Endothelial cell of umbilical vein (primary cell): Measurements from ENCODE around the gene EEF1AKMT3. TPM values are rescaled to one million over a fixed set of nuclear protein-coding genes. Genes with fewer than 3 reads are reported as not detected.

ENCODE experiments used
- BruUV-seq: library from RNA; stranded (reverse); fragments of 400-500 nt; replicated peaks from 2 replicates; lab custom pipeline; 2021; lab: Mats Ljungman, UMichigan
- CTCF ChIA-PET: fragments of 300-600, 350-600 bp; sonication (Branson Sonifier 250); formaldehyde crosslinking; loops from one replicate; lab custom pipeline; 2021; ENCODE audit warnings: antibody characterized with exemption, inconsistent platforms; lab: Charles Lee
- POLR2A ChIA-PET: fragments of 300-600, 350-600 bp; sonication (Branson Sonifier 250); formaldehyde crosslinking; loops from one replicate; lab custom pipeline; 2021; ENCODE audit warnings: antibody characterized with exemption, inconsistent platforms; lab: Charles Lee
- DNase-seq: peaks from one replicate; pipeline ENCODE4 v3.0.0-alpha.2; 2011; ENCODE audit warnings: low read depth, low spot score
- FAIRE-seq: peaks from 2 replicates; lab custom pipeline; 2011; peaks lifted over from hg19 to GRCh38; lab: Jason Lieb, UNC
- H2AFZ ChIP-seq: 2 replicates; pipeline ENCODE4 v1.6.0; 2012; ENCODE audit warnings: low read depth, low read length, control low read depth, inconsistent platforms
- H3K27ac ChIP-seq: 2 replicates; pipeline ENCODE4 v1.5.1; 2011; ENCODE audit warnings: low read depth, mild to moderate bottlenecking, control low read depth, low read length, moderate library complexity; ENCODE audit not compliant: insufficient read depth
- H3K27me3 ChIP-seq, 2 experiments: 2 replicates each; pipeline versions ENCODE4 v1.6.0 to v1.6.1; 2011; ENCODE audit warnings: low read length in 2 of 2, mixed read lengths in 1 of 2; ENCODE audit not compliant: control insufficient read depth in 2 of 2, insufficient read depth in 2 of 2
- H3K36me3 ChIP-seq, 2 experiments: 2 replicates in 1 of 2; 3 replicates in 1 of 2; pipeline ENCODE4 v1.5.1; 2011; ENCODE audit warnings: low read length in 2 of 2, mild to moderate bottlenecking in 1 of 2, moderate library complexity in 1 of 2; ENCODE audit not compliant: control insufficient read depth in 2 of 2, insufficient read depth in 2 of 2; ENCODE audit errors: extremely low read depth in 1 of 2
- H3K4me1 ChIP-seq: 3 replicates; pipeline ENCODE4 v1.5.1; 2011; ENCODE audit warnings: mild to moderate bottlenecking, low read length; ENCODE audit not compliant: control insufficient read depth, insufficient read depth; ENCODE audit errors: extremely low read depth
- H3K4me2 ChIP-seq: 2 replicates; pipeline ENCODE4 v1.6.1; 2011; ENCODE audit warnings: low read length, control low read depth, mixed read lengths; ENCODE audit not compliant: insufficient read depth
- H3K4me3 ChIP-seq, 3 experiments: fragments of 200-600 bp in 1 of 3; sonication (generic), shearing (Covaris generic) in 1 of 3; replicated peaks in 1 of 3; 2 replicates each; pipeline ENCODE4 v1.5.1; 2011 to 2016; ENCODE audit warnings: control low read depth in 3 of 3, low read length in 3 of 3, mild to moderate bottlenecking in 2 of 3, inconsistent platforms in 1 of 3, low read depth in 1 of 3, moderate library complexity in 1 of 3; ENCODE audit not compliant: insufficient read depth in 1 of 3
- H3K79me2 ChIP-seq: 2 replicates; pipeline ENCODE4 v1.6.0; 2012; ENCODE audit warnings: low read length, inconsistent platforms; ENCODE audit not compliant: control insufficient read depth, insufficient read depth
- H3K9ac ChIP-seq: replicated peaks from 2 replicates; pipeline ENCODE3; 2011; ENCODE audit warnings: low read length, control low read depth; ENCODE audit not compliant: insufficient read depth; ENCODE audit errors: extremely low read depth
- H3K9me1 ChIP-seq: replicated peaks from 3 replicates; pipeline ENCODE4 v1.6.0; 2011; ENCODE audit warnings: mild to moderate bottlenecking, low read length; ENCODE audit not compliant: control insufficient read depth, insufficient read depth; ENCODE audit errors: extremely low read depth
- H3K9me3 ChIP-seq: replicated peaks from 2 replicates; pipeline ENCODE4 v1.5.1; 2012; ENCODE audit warnings: low read length, inconsistent platforms; ENCODE audit not compliant: control insufficient read depth, insufficient read depth
- H4K20me1 ChIP-seq: replicated peaks from 2 replicates; pipeline ENCODE3; 2011; ENCODE audit warnings: mild to moderate bottlenecking, low read length; ENCODE audit not compliant: control insufficient read depth, insufficient read depth; ENCODE audit errors: extremely low read depth
- EZH2 ChIP-seq: IDR thresholded peaks from 2 replicates; pipeline ENCODE4 v1.6.1; 2012; ENCODE audit warnings: borderline replicate concordance, low read depth, mild to moderate bottlenecking, moderate library complexity, low read length, inconsistent platforms; ENCODE audit not compliant: severe bottlenecking
- FOS ChIP-seq: IDR thresholded peaks from 2 replicates; pipeline ENCODE4 v1.6.1; 2011; ENCODE audit warnings: mild to moderate bottlenecking, low read length, moderate library complexity, borderline replicate concordance; ENCODE audit not compliant: insufficient read depth
- GATA2 ChIP-seq: IDR thresholded peaks from 2 replicates; pipeline ENCODE4 v1.7.0; 2011; ENCODE audit warnings: low read depth, mild to moderate bottlenecking, moderate library complexity, mixed read lengths, low read length; ENCODE audit not compliant: insufficient read length, insufficient read depth
- JUN ChIP-seq: IDR thresholded peaks from 2 replicates; pipeline ENCODE4 v1.6.1; 2011; ENCODE audit warnings: borderline replicate concordance, low read depth; ENCODE audit not compliant: insufficient read length, insufficient read depth
- MYC ChIP-seq: IDR thresholded peaks from one replicate; pipeline ENCODE4 v1.6.1; 2011; ENCODE audit warnings: mild to moderate bottlenecking, low read depth, low read length
- POLR2A ChIP-seq: IDR thresholded peaks from 2 replicates; pipeline ENCODE4 v1.6.1; 2012; ENCODE audit warnings: low read depth, mild to moderate bottlenecking, control low read depth, low read length
- POLR2AphosphoS5 ChIP-seq: IDR thresholded peaks from 2 replicates; pipeline ENCODE4 v1.6.1; 2012; ENCODE audit warnings: low read depth, mild to moderate bottlenecking, control low read depth, low read length, moderate library complexity; ENCODE audit not compliant: insufficient read depth
- dilution Hi-C: fragments of 300-500 bp; cut with MboI; formaldehyde crosslinking; loops from one replicate; pipeline ENCODE4 v1.15.0; 2019; ENCODE audit warnings: low sequenced_read_pairs; ENCODE audit not compliant: extremely low pct_ligation_motif_present
- intact Hi-C: fragments of 100-400 bp; cut with micrococcal nuclease; formaldehyde crosslinking; loops from one replicate; pipeline ENCODE4 v1.10.0; 2022
- polyA plus RNA-seq, 4 experiments: library from polyadenylated mRNA; depleted of rRNA in 3 of 4; stranded (reverse) in 3 of 4; unstranded in 1 of 4; fragments of >200 nt; gene quantifications; 2 replicates each; pipeline versions ENCODE4 v1.2.1 to v1.2.3, GENCODE V29; 2011 to 2012; ENCODE audit warnings: missing spikeins in 1 of 4
- total RNA-seq: library from RNA; stranded (reverse); gene quantifications from 2 replicates; pipeline ENCODE4 v1.2.3, GENCODE V29; 2021
- TF ChIP-seq, protein P1 (sequence below): IDR thresholded peaks from 2 replicates; pipeline ENCODE4 v1.6.1; 2011; ENCODE audit not compliant: insufficient read depth, insufficient read length
- TF ChIP-seq, protein P2 (sequence below), 2 donors: IDR thresholded peaks; 1 replicate in 1 of 2; 2 replicates in 1 of 2; pipeline ENCODE4 v1.5.1; 2011; ENCODE audit warnings: low read length in 2 of 2, mild to moderate bottlenecking in 2 of 2, moderate library complexity in 2 of 2, control low read depth in 1 of 2, inconsistent platforms in 1 of 2, low read depth in 1 of 2; ENCODE audit not compliant: insufficient read depth in 1 of 2; ENCODE audit errors: extremely low read depth in 1 of 2

EEF1AKMT3 gene
- total and polyA plus RNA-seq, 2 donors (not counting 3 experiments of a cell fraction or from before 2014, with no cell fraction given): 7.9 to 8.8 TPM

DNA sequence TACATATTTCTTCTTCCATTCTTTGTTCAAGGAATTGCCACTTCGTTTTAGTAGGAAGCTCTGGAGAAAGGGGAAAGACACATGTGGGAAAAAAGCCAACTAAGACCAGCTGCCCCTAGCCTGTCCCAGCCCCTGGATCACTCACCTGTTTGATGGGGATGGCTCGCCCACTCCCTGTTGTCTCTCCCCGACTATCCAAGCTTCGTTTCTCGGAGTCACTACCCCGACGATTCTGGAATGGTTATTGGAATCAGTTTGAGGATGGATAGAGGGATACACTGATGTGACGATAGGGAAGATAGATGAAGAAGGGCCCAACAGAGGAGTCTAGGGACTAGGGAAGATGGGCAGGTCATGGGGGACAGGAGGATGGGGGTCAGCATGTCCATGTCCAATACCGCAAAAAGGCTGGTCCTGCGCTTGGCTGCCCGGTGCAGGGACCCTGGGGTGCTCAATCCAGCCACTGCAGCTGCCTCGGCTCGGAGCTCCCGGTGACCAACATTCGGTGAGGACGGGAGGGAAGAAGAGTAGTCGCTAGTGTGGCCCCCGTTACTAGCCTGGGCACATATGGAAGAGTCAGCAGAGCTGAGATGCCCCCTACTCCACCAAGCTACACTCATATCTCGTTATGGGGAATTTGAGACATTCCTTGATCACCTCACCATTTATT lies 40.9 kb upstream of the EEF1AKMT3 start:
- TF ChIP-seq, protein P1, sequence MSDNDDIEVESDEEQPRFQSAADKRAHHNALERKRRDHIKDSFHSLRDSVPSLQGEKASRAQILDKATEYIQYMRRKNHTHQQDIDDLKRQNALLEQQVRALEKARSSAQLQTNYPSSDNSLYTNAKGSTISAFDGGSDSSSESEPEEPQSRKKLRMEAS: no peak
- no peak for TF ChIP-seq FOS
- no peak for TF ChIP-seq JUN
- TF ChIP-seq POLR2A: no peak
- TF ChIP-seq GATA2: no peak
- no peak for TF ChIP-seq MYC
- TF ChIP-seq, protein P2, sequence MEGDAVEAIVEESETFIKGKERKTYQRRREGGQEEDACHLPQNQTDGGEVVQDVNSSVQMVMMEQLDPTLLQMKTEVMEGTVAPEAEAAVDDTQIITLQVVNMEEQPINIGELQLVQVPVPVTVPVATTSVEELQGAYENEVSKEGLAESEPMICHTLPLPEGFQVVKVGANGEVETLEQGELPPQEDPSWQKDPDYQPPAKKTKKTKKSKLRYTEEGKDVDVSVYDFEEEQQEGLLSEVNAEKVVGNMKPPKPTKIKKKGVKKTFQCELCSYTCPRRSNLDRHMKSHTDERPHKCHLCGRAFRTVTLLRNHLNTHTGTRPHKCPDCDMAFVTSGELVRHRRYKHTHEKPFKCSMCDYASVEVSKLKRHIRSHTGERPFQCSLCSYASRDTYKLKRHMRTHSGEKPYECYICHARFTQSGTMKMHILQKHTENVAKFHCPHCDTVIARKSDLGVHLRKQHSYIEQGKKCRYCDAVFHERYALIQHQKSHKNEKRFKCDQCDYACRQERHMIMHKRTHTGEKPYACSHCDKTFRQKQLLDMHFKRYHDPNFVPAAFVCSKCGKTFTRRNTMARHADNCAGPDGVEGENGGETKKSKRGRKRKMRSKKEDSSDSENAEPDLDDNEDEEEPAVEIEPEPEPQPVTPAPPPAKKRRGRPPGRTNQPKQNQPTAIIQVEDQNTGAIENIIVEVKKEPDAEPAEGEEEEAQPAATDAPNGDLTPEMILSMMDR (IDR thresholded peaks at IDR 0.05; ENCODE audit: extremely low read depth in 1 of 2, insufficient read depth in 1 of 2, low read depth in 1 of 2, low read length in 2 of 2): no peak
- no peak for TF ChIP-seq POLR2AphosphoS5
- TF ChIP-seq EZH2: no peak
- Histone ChIP-seq H3K36me3 (no peaks in the 10 kb centered on the region), H3K4me2 (no peak overlapping the region), H3K27ac (no peak overlapping the region), H3K9ac (no peak overlapping the region), H3K9me1 (no peaks in the 10 kb centered on the region), H3K27me3 (peaks cover 43 to 51% of the 10 kb centered on the region in 2 experiments), H3K9me3 (no peaks in the 10 kb centered on the region), H3K79me2 (no peaks in the 10 kb centered on the region), H3K4me3 (no peak overlapping the region), H3K4me1 (peaks cover 5% of the 10 kb centered on the region), H2AFZ (no peak overlapping the region), H4K20me1 (no peaks in the 10 kb centered on the region)
- FAIRE-seq (no peak), DNase-seq (no peak)
- intact Hi-C loops (no loop called here), dilution Hi-C loops (no loop called here)
- POLR2A ChIA-PET: no interaction called here
- CTCF ChIA-PET: no interaction called here
- BruUV-seq: no TSS peak
